Measurements from ENCODE around the gene NUDT11.

Gene NUDT11

DNA sequence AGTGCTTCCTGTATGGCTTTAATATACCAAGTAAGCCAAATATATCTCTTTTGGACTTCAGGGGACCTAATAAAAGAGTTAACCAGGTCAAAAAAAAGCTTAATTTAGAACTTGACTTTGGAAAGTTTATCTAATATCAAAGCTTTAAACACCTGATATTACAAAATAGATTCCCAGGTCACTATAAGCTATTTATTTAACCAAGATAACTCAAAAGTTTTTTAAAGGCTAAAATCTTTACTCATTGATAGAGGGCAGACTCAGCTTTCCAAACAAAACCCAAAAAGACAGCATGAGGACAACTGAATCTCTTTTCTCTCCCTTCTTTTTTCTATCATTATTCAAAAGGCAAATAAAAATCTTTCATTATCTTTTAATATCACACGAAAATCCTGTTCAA, 19.5 kb downstream of the NUDT11 start:
- no peak for TF ChIP-seq CTCF (IDR thresholded peaks at IDR 0.05; ENCODE audit: low read depth, low read length)
- H3K4me3 ChIP-seq (ENCODE audit: low read depth, low read length), result no peak overlapping the region

- no peak for TF ChIP-seq CTCF (IDR thresholded peaks at IDR 0.05; ENCODE audit: low read depth, low read length)
- H3K4me3 ChIP-seq (ENCODE audit: low read depth, low read length), result no peak overlapping the region
These were observed 33.1 kb downstream of the NUDT11 start for GRCh38 chrX:51463322-51463721.

- TF ChIP-seq CTCF (IDR thresholded peaks at IDR 0.05; ENCODE audit: low read depth, low read length), result peak; percentile 63
- H3K4me3 ChIP-seq (ENCODE audit: low read depth, low read length), result no peak overlapping the region
These were observed 35.0 kb downstream of the NUDT11 start for GRCh38 chrX:51461053-51462044.

- no peak for TF ChIP-seq CTCF (IDR thresholded peaks at IDR 0.05; ENCODE audit: low read depth, low read length)
These were observed 37.3 kb downstream of the NUDT11 start for GRCh38 chrX:51459125-51459524.

DNA sequence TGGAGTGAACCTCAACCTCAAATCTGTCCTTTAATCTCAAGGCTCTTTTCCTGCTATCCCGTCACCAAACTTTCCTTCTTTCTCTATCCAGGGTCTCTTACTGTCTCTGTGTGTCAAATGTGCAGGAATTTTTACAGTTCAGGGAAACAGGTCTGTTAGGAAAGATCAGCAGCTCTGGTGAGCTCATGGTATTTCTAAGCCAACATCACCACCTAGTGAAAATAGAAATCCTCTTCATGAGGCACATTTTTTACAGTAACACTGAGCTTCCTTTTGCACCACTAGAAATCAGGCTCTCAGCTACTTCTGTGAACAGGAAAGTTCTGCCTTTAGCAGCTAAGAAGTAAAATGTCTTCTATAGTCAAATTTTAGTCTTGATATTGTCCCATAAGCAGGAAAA, 39.6 kb downstream of the NUDT11 start:
- TF ChIP-seq CTCF (IDR thresholded peaks at IDR 0.05; ENCODE audit: low read depth, low read length), result no peak
- no peak overlapping the region for H3K4me3 ChIP-seq (ENCODE audit: low read depth, low read length)

More at GRCh38 chrX:51459125-51459524, 37.3 kb downstream of the NUDT11 start:
- no peak overlapping the region for H3K4me3 ChIP-seq (ENCODE audit: low read depth, low read length)

GRCh38 chrX:51456246-51456645, 40.1 kb downstream of the NUDT11 start:
- H3K4me3 ChIP-seq (ENCODE audit: low read depth, low read length), result no peak overlapping the region
- no peak for TF ChIP-seq CTCF (IDR thresholded peaks at IDR 0.05; ENCODE audit: low read depth, low read length)

GRCh38 chrX:51440365-51440764, 56.0 kb downstream of the NUDT11 start:
- H3K4me3 ChIP-seq (ENCODE audit: low read depth, low read length), result no peak overlapping the region
- no peak for TF ChIP-seq CTCF (IDR thresholded peaks at IDR 0.05; ENCODE audit: low read depth, low read length)

All from WI38 (cell line).